Common myeloid progenitor, CD34-positive (primary cell): ENCODE results near the gene HIP1.
A peak's percentile ranks its signal among the peaks of the same experiment; 100 is the strongest.
"Not testable (repeated sequence)": the region's sequence is repeated elsewhere in the genome, so short reads cannot be mapped to it uniquely, and the experiment has no call there.

Source experiments
- CTCF ChIA-PET: fragments of 350-600 bp; sonication (Branson Sonifier 250); formaldehyde crosslinking; loops from one replicate; lab custom pipeline; 2021; ENCODE audit warnings: antibody characterized with exemption; lab: Charles Lee
- POLR2A ChIA-PET: fragments of 350-600 bp; sonication (Branson Sonifier 250); formaldehyde crosslinking; loops from one replicate; lab custom pipeline; 2021; ENCODE audit warnings: antibody characterized with exemption; lab: Charles Lee
- DNase-seq, 3 donors: peaks; one replicate each; pipeline versions ENCODE4 v3.0.0 to v3.0.0-alpha.2; 2013
- H3K27ac ChIP-seq, 2 experiments: 1 replicate in 1 of 2; 2 replicates in 1 of 2; pipeline ENCODE4 v1.7.0; 2013; ENCODE audit warnings: inconsistent platforms in 2 of 2, low read length in 2 of 2, mild to moderate bottlenecking in 2 of 2, low read depth in 1 of 2, moderate library complexity in 1 of 2; ENCODE audit not compliant: severe bottlenecking in 2 of 2, insufficient read depth in 1 of 2, poor library complexity in 1 of 2
- H3K27me3 ChIP-seq, 5 experiments: replicated peaks in 2 of 5; 1 replicate in 3 of 5; 2 replicates in 2 of 5; pipeline versions ENCODE4 v1.6.1 to v1.7.0; 2013; ENCODE audit warnings: low read length in 4 of 5, mild to moderate bottlenecking in 2 of 5, moderate library complexity in 2 of 5, inconsistent platforms in 1 of 5; ENCODE audit not compliant: insufficient read depth in 5 of 5, control insufficient read depth in 4 of 5
- H3K36me3 ChIP-seq, 4 experiments: 1 replicate in 2 of 4; 2 replicates in 2 of 4; pipeline versions ENCODE4 v1.6.1 to v1.7.0; 2013; ENCODE audit warnings: low read length in 3 of 4, control low read depth in 1 of 4, mild to moderate bottlenecking in 1 of 4; ENCODE audit not compliant: control insufficient read depth in 4 of 4, insufficient read depth in 4 of 4
- H3K4me1 ChIP-seq, 4 experiments: 1 replicate in 3 of 4; 2 replicates in 1 of 4; pipeline versions ENCODE4 v1.6.1 to v1.7.1; 2013; ENCODE audit warnings: low read length in 3 of 4, mild to moderate bottlenecking in 3 of 4, control low read depth in 1 of 4, inconsistent platforms in 1 of 4, moderate library complexity in 1 of 4; ENCODE audit not compliant: control insufficient read depth in 4 of 4, insufficient read depth in 4 of 4; ENCODE audit errors: control extremely low read depth in 1 of 4
- H3K4me3 ChIP-seq, 7 experiments: 1 replicate in 4 of 7; 2 replicates in 3 of 7; pipeline versions ENCODE4 v1.5.1 to v1.7.0; 2013; ENCODE audit warnings: mild to moderate bottlenecking in 7 of 7, low read length in 6 of 7, moderate library complexity in 6 of 7, inconsistent platforms in 2 of 7, low read depth in 2 of 7, control low read depth in 1 of 7; ENCODE audit not compliant: insufficient read depth in 4 of 7, control insufficient read depth in 1 of 7; ENCODE audit errors: extremely low read depth in 1 of 7
- H3K9me3 ChIP-seq, 5 experiments: 1 replicate in 4 of 5; 2 replicates in 1 of 5; pipeline versions ENCODE4 v1.6.1 to v1.7.1; 2013; ENCODE audit warnings: low read length in 4 of 5, mild to moderate bottlenecking in 2 of 5, inconsistent platforms in 1 of 5, low read depth in 1 of 5, moderate library complexity in 1 of 5; ENCODE audit not compliant: control insufficient read depth in 4 of 5, insufficient read depth in 2 of 5; ENCODE audit errors: control extremely low read depth in 1 of 5
- WGBS: methylation state at CpG from one replicate; pipeline ENCODE4 v1.1.5; 2013; ENCODE audit not compliant: insufficient coverage; 5-methylcytosine and 5-hydroxymethylcytosine counted together

The HIP1 gene

DNA sequence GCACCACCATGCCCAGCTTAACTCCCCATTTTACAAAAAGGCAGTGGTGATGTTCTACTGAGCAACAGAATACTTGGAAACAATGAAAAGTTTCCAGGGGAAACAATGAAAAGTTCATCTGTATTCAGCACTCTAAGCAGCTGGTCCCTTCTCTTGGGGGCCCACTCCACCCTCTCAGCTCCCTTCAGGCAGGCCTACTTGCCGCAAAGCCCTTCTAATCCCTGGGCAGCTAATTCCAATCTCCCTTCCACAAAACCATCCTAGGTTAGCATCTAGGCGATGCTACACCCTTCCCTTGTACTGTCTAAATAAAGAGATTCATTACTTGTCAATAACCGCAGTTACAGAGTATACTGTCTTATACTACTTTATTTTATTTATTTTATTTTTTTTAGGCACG, 167.5 kb downstream of the HIP1 start:
- POLR2A ChIA-PET = interaction anchor here (0.6 kb wide), 1 partner anchor 315 kb away, joined by 3 read pairs; no protein-coding TSS in a partner anchor
- H3K4me3 ChIP-seq = no peak overlapping the region
- peaks cover 0 to 10% (median 9%) of the 10 kb centered on the region in 4 experiments for H3K4me1 ChIP-seq
- H3K27me3 ChIP-seq = no peaks in the 10 kb centered on the region
- peaks cover 2 to 33% (median 17%) of the 10 kb centered on the region in 4 experiments for H3K36me3 ChIP-seq
- CTCF ChIA-PET = interaction anchor here (0.7 to 1.3 kb wide), 2 partner anchors 45 to 47 kb away, joined by 3 read pairs; no protein-coding TSS in a partner anchor
- DNase-seq = no peak
- WGBS = 100% methylated on average over 3 of the region's 4 CpGs
- H3K9me3 ChIP-seq = no peaks in the 10 kb centered on the region
- H3K27ac ChIP-seq = no peak overlapping the region

- WGBS = 71% methylated on average over 15 of the region's 16 CpGs
- POLR2A ChIA-PET = not testable (repeated sequence)
Measured at GRCh38 chr7:75569629-75570282, 169.0 kb downstream of the HIP1 start.

DNA sequence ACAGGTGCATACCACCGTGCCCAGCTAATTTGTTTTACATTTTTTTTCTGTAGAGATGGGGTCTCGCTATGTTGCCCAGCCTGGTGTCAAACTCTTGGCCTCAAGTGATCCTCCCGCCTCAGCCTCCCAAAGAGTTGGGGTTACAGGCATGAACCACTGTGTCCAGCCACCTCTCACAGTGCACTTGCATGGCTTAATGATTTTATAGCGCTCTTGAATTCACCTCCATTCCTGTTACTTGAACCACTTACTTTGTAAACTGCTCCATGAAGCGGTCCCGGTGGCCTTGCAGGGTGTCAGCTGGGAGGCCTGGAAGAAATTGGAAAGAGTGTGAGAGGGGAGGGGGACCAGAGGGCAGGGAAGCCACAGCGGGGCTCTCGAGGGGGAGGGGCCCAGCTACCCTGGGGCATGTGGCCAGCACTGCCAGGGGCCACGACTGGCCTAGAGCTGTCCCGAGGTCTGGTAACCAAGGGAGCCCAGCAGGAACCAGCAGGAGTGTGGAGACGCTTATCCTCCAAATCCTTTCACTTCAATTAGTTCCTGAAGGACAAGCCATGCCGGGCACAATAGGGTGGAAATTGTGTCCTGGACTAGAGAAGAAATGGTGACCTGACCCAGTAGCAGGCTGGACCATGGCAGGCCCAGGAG, 170.7 kb downstream of the HIP1 start:
- Histone ChIP-seq H3K27me3 (no peaks in the 10 kb centered on the region), H3K9me3 (no peaks in the 10 kb centered on the region), H3K4me3 (no peak overlapping the region), H3K27ac (no peak overlapping the region), H3K4me1 (peaks cover 3 to 31% (median 25%) of the 10 kb centered on the region in 4 experiments), H3K36me3 (peaks cover 0 to 30% (median 14%) of the 10 kb centered on the region in 4 experiments)
- no peak for DNase-seq
- ChIA-PET POLR2A (no interaction called here), CTCF (interaction anchor here (1.4 to 1.6 kb wide), 2 partner anchors 66 to 193 kb away, joined by 3 to 5 read pairs; no protein-coding TSS in a partner anchor)
- WGBS = 98% methylated on average over 7 of the region's 12 CpGs

More at GRCh38 chr7:75569629-75570282, 169.0 kb downstream of the HIP1 start:
- not testable (repeated sequence) for H3K4me3 ChIP-seq, H3K9me3 ChIP-seq, H3K27me3 ChIP-seq
- Histone ChIP-seq H3K36me3 (peaks cover 2 to 33% (median 16%) of the 10 kb centered on the region in 4 experiments), H3K27ac (peak overlapping the region in 1 of 2 experiments; percentile 49), H3K4me1 (peaks cover 3 to 24% (median 20%) of the 10 kb centered on the region in 4 experiments)
- CTCF ChIA-PET = interaction anchor here (1.6 kb wide), 1 partner anchor 192 kb away, joined by 5 read pairs; no protein-coding TSS in a partner anchor
- DNase-seq = peak; percentile 45 to 86 (median 76)

DNA sequence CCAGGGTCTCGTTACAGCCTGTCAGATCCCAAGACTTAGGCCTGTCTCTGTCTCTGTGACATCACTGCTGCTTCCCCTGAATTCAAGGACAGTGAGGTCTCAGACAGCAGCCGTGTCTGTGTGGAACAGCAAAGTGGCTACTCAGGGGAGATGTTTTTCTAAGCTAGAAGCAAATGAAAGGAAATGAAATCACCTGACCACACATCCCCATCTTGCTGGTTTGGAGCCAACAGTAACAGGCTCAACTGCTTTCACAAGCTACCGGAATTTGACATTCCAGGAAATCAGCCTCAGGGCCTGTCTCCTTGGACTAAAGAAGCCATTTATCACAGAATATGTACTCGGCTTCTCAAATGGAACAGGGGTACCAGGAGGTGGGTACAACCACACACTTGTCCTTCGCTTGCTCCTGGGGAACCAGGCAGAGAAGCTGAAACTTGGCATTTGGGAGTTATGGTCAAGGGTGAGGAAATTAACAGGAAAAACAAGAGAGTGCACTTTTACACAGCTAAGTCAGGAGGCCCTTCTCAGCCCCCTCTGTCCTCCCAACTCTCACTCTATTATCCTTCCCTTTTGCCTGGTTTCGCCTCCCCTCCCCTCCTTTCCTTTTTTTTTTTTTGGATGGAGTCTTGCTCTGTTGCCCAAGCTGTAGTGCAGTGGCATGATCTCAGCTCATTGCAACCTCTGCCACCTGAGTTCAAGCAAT, 173.5 kb downstream of the HIP1 start:
- Histone ChIP-seq H3K27ac (peak overlapping the region; percentile 64 to 76), H3K4me1 (peaks cover 3 to 31% (median 25%) of the 10 kb centered on the region in 4 experiments), H3K4me3 (peak overlapping the region in 2 of 7 experiments; percentile 34 to 43), H3K36me3 (peaks cover 8 to 44% (median 26%) of the 10 kb centered on the region in 4 experiments), H3K9me3 (peaks cover 0 to 11% (median 2%) of the 10 kb centered on the region in 5 experiments), H3K27me3 (no peaks in the 10 kb centered on the region)
- DNase-seq = peak; percentile 53 to 83 (median 76)
- WGBS = 6% methylated on average over 2 of the region's 6 CpGs
- ChIA-PET CTCF (interaction anchor here (0.6 to 1.0 kb wide), 2 partner anchors 173 to 494 kb away, joined by 3 read pairs; no protein-coding TSS in a partner anchor), POLR2A (interaction anchor here (1.1 kb wide), 2 partner anchors 33 to 59 kb away, joined by 3 to 4 read pairs; no protein-coding TSS in a partner anchor)

GRCh38 chr7:75563171-75563570, 175.6 kb downstream of the HIP1 start:
- ChIA-PET CTCF (no interaction called here), POLR2A (no interaction called here)
- Histone ChIP-seq H3K4me1 (peaks cover 3 to 23% (median 16%) of the 10 kb centered on the region in 4 experiments), H3K27ac (no peak overlapping the region), H3K9me3 (peaks cover 0 to 11% (median 2%) of the 10 kb centered on the region in 5 experiments), H3K36me3 (peaks cover 8 to 39% (median 31%) of the 10 kb centered on the region in 4 experiments), H3K4me3 (no peak overlapping the region), H3K27me3 (no peaks in the 10 kb centered on the region)
- no peak for DNase-seq
- WGBS = 100% methylated on average over 2 of the region's 3 CpGs

- peaks cover 0 to 11% (median 2%) of the 10 kb centered on the region in 5 experiments for H3K9me3 ChIP-seq
- ChIA-PET POLR2A (no interaction called here), CTCF (no interaction called here)
- H3K27ac ChIP-seq = no peak overlapping the region
- no peak overlapping the region for H3K4me3 ChIP-seq
- H3K36me3 ChIP-seq = peaks cover 8 to 60% (median 46%) of the 10 kb centered on the region in 4 experiments
- H3K27me3 ChIP-seq = no peaks in the 10 kb centered on the region
- WGBS = 100% methylated on average over 1 of the region's 6 CpGs
- no peak for DNase-seq
- peaks cover 0 to 10% (median 7%) of the 10 kb centered on the region in 4 experiments for H3K4me1 ChIP-seq
Measured at GRCh38 chr7:75559976-75560365, 178.8 kb downstream of the HIP1 start.
